Breast epithelium (tissue), 3 donors: ENCODE measurements around the gene FSHR.

ENCODE experiments used
- CTCF ChIP-seq, 3 donors: fragments of 450-650 bp; IDR thresholded peaks; one replicate each; pipeline ENCODE4 v1.5.1; 2016 to 2017; ENCODE audit warnings: antibody characterized with exemption in 3 of 3, mild to moderate bottlenecking in 3 of 3, moderate library complexity in 3 of 3
- POLR2AphosphoS5 ChIP-seq, 3 donors: sonication (generic); formaldehyde crosslinking; IDR thresholded peaks; one replicate each; pipeline ENCODE4 v1.6.1; 2017; ENCODE audit warnings: antibody characterized with exemption in 3 of 3

DNA sequence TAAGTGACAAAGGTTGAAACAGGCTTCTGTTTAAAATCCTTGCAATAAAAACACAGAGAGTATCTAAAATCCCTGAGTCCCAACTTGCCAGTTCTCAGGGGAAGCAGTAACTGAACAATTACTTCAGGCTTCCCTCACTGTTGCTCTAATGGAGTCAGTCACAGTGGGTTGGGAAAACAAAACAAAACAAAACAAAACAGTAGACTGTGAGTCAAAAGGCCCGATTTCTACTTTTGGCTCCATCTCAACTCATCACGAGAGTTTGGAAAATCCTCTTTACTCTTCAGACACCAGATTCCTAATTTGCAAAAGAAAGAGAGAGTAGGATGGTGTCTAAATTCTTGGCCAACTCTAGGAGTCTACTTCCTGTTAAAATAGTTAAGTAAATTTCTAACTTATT, 1.1 kb downstream of the FSHR start:
- TF ChIP-seq CTCF (IDR thresholded peaks at IDR 0.05) (no peak), POLR2AphosphoS5 (IDR thresholded peaks at IDR 0.05) (no peak)
